AG09319 (cell line): Measurements from ENCODE around the gene STK32B.

Source experiments
- DNase-seq: peaks from one replicate; pipeline ENCODE4 v3.0.0-alpha.2; 2010; ENCODE audit warnings: low read depth; ENCODE audit errors: extremely low read depth
- TF ChIP-seq, protein P1 (sequence below): IDR thresholded peaks from 2 replicates; pipeline ENCODE4 v1.5.1; 2011; ENCODE audit warnings: low read depth, mild to moderate bottlenecking, inconsistent platforms, low read length, moderate library complexity

Gene STK32B

DNA sequence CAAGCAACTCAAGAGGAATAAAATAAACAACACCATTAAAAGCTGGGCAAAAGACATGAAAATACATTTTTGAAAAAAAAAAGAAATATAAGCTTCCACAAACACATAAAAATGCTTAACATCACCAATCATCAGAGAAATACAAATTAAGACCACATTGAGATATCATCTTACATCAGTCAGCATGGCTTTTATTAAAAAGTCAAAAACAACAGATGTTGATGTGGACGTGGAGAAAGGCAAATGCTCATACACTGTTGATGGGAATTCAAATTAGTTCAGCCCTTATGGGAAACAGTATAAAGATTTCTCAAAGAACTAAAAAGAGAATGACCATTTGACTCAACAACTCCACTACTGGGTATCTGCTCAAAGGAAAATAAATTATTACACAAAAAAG lies 59.6 kb downstream of the STK32B start:
- TF ChIP-seq, protein P1, sequence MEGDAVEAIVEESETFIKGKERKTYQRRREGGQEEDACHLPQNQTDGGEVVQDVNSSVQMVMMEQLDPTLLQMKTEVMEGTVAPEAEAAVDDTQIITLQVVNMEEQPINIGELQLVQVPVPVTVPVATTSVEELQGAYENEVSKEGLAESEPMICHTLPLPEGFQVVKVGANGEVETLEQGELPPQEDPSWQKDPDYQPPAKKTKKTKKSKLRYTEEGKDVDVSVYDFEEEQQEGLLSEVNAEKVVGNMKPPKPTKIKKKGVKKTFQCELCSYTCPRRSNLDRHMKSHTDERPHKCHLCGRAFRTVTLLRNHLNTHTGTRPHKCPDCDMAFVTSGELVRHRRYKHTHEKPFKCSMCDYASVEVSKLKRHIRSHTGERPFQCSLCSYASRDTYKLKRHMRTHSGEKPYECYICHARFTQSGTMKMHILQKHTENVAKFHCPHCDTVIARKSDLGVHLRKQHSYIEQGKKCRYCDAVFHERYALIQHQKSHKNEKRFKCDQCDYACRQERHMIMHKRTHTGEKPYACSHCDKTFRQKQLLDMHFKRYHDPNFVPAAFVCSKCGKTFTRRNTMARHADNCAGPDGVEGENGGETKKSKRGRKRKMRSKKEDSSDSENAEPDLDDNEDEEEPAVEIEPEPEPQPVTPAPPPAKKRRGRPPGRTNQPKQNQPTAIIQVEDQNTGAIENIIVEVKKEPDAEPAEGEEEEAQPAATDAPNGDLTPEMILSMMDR, result no peak
- DNase-seq, result peak; percentile 29

DNA sequence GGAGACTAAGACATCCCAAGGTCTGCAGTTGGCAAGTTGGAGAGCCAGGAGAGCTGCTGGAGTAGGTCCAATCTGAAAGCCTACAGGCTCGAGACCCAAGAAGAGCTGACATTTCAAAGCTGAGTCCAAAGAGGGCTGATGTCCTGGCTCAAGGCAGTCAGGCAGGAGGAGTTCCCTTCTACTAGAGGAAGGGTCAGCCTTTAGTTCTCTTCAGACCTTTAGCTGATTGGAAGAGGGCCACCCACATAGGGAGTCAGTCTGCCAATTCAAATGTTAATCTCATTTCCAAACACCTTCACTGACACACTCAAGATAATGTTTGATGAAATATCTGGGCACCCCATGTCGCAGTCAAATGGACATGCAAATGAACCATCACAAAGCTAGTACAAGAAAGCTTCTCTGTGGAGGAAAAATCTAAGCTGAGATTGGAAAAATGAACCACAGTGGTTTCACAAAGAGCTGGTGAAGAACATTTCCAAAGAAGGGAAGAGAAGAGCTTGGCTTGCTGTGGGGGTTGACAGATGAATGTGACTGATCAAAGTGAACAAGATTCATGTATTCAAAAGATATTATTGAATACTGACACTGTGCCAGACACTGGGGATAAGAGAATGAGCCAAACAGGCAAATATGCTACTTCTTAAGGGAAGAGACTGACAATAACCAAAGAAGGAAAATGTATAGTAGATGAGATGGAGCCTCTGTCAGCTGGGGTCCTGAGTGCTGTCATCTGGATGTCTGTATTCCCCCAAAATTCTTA lies 61.2 kb downstream of the STK32B start:
- DNase-seq, result no peak
- TF ChIP-seq, protein P1, result no peak

GRCh38 chr4:5114950-5115349 lies 63.7 kb downstream of the STK32B start:
- no peak for DNase-seq
- TF ChIP-seq, protein P1, result no peak

GRCh38 chr4:5118091-5118786 lies 67.0 kb downstream of the STK32B start:
- no peak for DNase-seq
- TF ChIP-seq, protein P1, result no peak

DNA sequence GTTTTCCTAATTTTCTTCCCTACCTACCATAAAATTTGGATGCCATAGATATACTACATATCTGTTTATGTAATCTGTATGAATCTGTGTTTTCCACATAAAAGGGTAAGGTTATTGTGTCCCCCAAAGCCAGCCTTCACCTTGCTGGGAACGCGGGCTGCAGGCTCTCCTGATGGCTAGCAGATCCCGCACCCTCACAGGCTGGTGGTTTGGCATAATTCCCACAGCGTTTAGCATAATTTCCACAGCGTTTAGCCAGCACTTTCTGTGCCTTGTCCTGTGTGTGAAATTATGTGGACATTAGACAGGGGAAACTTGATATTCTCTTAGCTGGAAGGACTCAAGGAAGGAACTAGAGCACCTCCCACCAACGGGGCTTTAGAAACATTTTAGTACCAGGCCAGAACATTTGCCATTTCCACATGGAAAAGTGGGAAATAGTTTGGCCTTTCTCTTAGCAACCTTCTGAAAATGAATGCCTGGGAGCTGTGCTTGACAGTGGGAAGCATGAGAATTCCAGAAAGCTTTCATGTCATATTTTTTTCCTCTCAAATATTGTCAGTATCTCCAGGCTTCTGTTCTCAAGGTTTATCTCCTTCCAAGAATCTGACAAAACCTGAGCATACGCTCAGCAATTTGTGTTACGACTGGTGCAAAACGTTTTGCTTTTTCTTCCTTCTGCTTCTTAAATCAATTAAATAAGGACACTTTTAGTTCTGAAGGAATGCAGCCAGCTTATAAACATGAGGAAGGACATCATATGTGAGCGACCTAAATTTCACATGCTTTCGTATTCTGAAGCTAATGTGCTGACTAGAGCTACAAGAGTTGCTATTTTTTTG lies 67.9 kb downstream of the STK32B start:
- no peak for DNase-seq
- TF ChIP-seq, protein P1, result no peak

DNA sequence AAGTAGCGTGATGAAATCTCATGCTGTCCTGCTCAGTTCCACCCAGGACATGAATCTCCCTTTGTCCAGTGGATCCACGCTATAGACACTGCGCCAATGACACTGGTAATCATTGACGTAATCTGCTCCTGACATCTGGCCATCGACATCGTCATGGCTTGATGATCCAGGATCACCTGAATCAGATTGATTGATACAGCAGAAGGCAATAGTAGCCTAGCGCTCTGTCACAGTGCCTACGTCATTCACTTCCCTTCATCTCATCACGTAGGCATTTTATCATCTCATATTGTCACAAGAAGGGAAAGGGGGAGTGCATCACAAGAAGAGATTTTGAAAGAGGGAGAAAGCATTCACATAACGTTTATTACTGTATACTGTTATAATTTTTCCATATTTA lies 68.8 kb downstream of the STK32B start:
- DNase-seq, result no peak
- TF ChIP-seq, protein P1, result no peak
